ENCODE results near the gene NANOS3.

DNA sequence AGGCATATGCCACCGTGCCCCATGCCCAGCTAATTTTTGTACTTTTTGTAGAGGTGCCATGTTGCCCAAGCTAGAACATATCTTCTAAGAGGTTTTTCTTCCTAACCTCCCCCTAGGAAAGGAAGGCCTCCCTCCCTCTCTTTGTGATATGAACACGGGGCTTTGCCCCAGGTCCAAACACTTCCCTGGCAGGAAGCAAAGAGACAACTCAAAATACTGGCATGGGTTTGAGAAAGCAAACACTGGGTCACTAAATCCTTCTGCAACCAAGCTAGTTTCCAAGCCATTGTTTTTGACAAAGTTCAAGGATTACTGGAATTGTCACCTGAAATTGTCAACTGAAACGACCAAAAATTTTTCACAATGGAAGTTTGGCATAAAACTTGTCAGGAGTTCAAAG lies 37.8 kb downstream of the NANOS3 start:
- TF ChIP-seq, protein P1, sequence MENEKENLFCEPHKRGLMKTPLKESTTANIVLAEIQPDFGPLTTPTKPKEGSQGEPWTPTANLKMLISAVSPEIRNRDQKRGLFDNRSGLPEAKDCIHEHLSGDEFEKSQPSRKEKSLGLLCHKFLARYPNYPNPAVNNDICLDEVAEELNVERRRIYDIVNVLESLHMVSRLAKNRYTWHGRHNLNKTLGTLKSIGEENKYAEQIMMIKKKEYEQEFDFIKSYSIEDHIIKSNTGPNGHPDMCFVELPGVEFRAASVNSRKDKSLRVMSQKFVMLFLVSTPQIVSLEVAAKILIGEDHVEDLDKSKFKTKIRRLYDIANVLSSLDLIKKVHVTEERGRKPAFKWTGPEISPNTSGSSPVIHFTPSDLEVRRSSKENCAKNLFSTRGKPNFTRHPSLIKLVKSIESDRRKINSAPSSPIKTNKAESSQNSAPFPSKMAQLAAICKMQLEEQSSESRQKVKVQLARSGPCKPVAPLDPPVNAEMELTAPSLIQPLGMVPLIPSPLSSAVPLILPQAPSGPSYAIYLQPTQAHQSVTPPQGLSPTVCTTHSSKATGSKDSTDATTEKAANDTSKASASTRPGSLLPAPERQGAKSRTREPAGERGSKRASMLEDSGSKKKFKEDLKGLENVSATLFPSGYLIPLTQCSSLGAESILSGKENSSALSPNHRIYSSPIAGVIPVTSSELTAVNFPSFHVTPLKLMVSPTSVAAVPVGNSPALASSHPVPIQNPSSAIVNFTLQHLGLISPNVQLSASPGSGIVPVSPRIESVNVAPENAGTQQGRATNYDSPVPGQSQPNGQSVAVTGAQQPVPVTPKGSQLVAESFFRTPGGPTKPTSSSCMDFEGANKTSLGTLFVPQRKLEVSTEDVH (IDR thresholded peaks at IDR 0.05; ENCODE audit: low read depth, partially characterized antibody): no peak
- TF ChIP-seq SREBF2 (IDR thresholded peaks at IDR 0.05; ENCODE audit: low read length) (no peak), FOXM1 (IDR thresholded peaks at IDR 0.05; ENCODE audit: low read depth, low read length) (no peak), POLR2A (IDR thresholded peaks at IDR 0.05; ENCODE audit: low read depth, low read length) (no peak), SUZ12 (IDR thresholded peaks at IDR 0.05; ENCODE audit: unreplicated experiment) (no peak), SIN3A (IDR thresholded peaks at IDR 0.05; ENCODE audit: low read depth, low read length) (no peak)
- TF ChIP-seq, protein P2, sequence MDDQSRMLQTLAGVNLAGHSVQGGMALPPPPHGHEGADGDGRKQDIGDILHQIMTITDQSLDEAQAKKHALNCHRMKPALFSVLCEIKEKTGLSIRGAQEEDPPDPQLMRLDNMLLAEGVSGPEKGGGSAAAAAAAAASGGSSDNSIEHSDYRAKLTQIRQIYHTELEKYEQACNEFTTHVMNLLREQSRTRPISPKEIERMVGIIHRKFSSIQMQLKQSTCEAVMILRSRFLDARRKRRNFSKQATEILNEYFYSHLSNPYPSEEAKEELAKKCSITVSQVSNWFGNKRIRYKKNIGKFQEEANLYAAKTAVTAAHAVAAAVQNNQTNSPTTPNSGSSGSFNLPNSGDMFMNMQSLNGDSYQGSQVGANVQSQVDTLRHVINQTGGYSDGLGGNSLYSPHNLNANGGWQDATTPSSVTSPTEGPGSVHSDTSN (IDR thresholded peaks at IDR 0.05; ENCODE audit: insufficient replicate concordance, low read depth, low read length): no peak
- TF ChIP-seq, protein P3, sequence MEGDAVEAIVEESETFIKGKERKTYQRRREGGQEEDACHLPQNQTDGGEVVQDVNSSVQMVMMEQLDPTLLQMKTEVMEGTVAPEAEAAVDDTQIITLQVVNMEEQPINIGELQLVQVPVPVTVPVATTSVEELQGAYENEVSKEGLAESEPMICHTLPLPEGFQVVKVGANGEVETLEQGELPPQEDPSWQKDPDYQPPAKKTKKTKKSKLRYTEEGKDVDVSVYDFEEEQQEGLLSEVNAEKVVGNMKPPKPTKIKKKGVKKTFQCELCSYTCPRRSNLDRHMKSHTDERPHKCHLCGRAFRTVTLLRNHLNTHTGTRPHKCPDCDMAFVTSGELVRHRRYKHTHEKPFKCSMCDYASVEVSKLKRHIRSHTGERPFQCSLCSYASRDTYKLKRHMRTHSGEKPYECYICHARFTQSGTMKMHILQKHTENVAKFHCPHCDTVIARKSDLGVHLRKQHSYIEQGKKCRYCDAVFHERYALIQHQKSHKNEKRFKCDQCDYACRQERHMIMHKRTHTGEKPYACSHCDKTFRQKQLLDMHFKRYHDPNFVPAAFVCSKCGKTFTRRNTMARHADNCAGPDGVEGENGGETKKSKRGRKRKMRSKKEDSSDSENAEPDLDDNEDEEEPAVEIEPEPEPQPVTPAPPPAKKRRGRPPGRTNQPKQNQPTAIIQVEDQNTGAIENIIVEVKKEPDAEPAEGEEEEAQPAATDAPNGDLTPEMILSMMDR (IDR thresholded peaks at IDR 0.05 in 2 of 3, conservative IDR thresholded peaks at IDR 0.05 in 1 of 3; ENCODE audit: control insufficient read depth in 2 of 3, extremely low read depth in 1 of 3, insufficient read depth in 1 of 3, low read depth in 3 of 3, low read length in 3 of 3): no peak
- TF ChIP-seq, protein P4, sequence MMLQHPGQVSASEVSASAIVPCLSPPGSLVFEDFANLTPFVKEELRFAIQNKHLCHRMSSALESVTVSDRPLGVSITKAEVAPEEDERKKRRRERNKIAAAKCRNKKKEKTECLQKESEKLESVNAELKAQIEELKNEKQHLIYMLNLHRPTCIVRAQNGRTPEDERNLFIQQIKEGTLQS (IDR thresholded peaks at IDR 0.05; ENCODE audit: borderline replicate concordance, extremely low read depth, low read depth, low read length): no peak
